Fibroblast of lung (primary cell): ENCODE results near the gene NR3C1. TPM values are rescaled to one million over a fixed set of nuclear protein-coding genes. Genes with fewer than 3 reads are reported as not detected.

Experiments
- DNase-seq, 2 donors: peaks; one replicate each; pipeline versions ENCODE4 v3.0.0 to v3.0.0-alpha.2; 2010; ENCODE audit warnings: low read depth in 2 of 2
- H2AFZ ChIP-seq: 2 replicates; pipeline ENCODE4 v1.5.1; 2012; ENCODE audit warnings: low read length, control low read depth, inconsistent platforms
- H3K27ac ChIP-seq: 2 replicates; pipeline ENCODE4 v1.5.1; 2011; ENCODE audit warnings: low read length, control low read depth; ENCODE audit not compliant: insufficient read depth
- H3K27me3 ChIP-seq: 2 replicates; pipeline ENCODE4 v1.5.1; 2011; ENCODE audit warnings: mild to moderate bottlenecking, low read length; ENCODE audit not compliant: control insufficient read depth, insufficient read depth
- H3K36me3 ChIP-seq: 2 replicates; pipeline ENCODE4 v1.5.1; 2011; ENCODE audit warnings: low read length; ENCODE audit not compliant: control insufficient read depth, insufficient read depth
- H3K4me1 ChIP-seq: 2 replicates; pipeline ENCODE4 v1.5.1; 2011; ENCODE audit warnings: low read length; ENCODE audit not compliant: control insufficient read depth, insufficient read depth; ENCODE audit errors: extremely low read depth
- H3K4me2 ChIP-seq: 2 replicates; pipeline ENCODE4 v1.5.1; 2011; ENCODE audit warnings: low read length, control low read depth; ENCODE audit not compliant: insufficient read depth; ENCODE audit errors: extremely low read depth
- H3K4me3 ChIP-seq, 4 experiments: fragments of 200-600 bp in 1 of 4; sonication (generic) in 1 of 4; replicated peaks in 1 of 4; 2 replicates each; pipeline ENCODE4 v1.5.1; 2011 to 2016; ENCODE audit warnings: low read length in 4 of 4, low read depth in 3 of 4, mild to moderate bottlenecking in 3 of 4, control low read depth in 2 of 4, inconsistent platforms in 1 of 4, mixed read lengths in 1 of 4; ENCODE audit not compliant: insufficient read depth in 1 of 4; ENCODE audit errors: control extremely low read depth in 1 of 4
- H3K79me2 ChIP-seq: 2 replicates; pipeline ENCODE4 v1.5.1; 2012; ENCODE audit warnings: mild to moderate bottlenecking, low read length, inconsistent platforms; ENCODE audit not compliant: control insufficient read depth, insufficient read depth
- H3K9ac ChIP-seq: 2 replicates; pipeline ENCODE4 v1.5.1; 2011; ENCODE audit warnings: mild to moderate bottlenecking, low read length, control low read depth; ENCODE audit not compliant: insufficient read depth
- H3K9me3 ChIP-seq: 2 replicates; pipeline ENCODE4 v1.5.1; 2012; ENCODE audit warnings: low read depth, low read length; ENCODE audit not compliant: control insufficient read depth, insufficient read depth
- H4K20me1 ChIP-seq: 2 replicates; pipeline ENCODE4 v1.5.1; 2011; ENCODE audit warnings: low read length; ENCODE audit not compliant: control insufficient read depth, insufficient read depth; ENCODE audit errors: extremely low read depth
- CTCF ChIP-seq, 2 donors: IDR thresholded peaks in 1 of 2; conservative IDR thresholded peaks in 1 of 2; 1 replicate in 1 of 2; 2 replicates in 1 of 2; pipeline ENCODE4 v1.5.1; 2011 to 2012; ENCODE audit warnings: low read length in 2 of 2, control low read depth in 1 of 2, inconsistent platforms in 1 of 2, low read depth in 1 of 2, mild to moderate bottlenecking in 1 of 2
- EZH2 ChIP-seq: IDR thresholded peaks from 2 replicates; pipeline ENCODE4 v1.5.1; 2012; ENCODE audit warnings: low read length, control low read depth, mild to moderate bottlenecking; ENCODE audit errors: missing control alignments
- polyA plus RNA-seq, 2 donors: library from polyadenylated mRNA; depleted of rRNA in 1 of 2; stranded (reverse) in 1 of 2; unstranded in 1 of 2; fragments of >200 nt; gene quantifications; 2 replicates each; pipeline ENCODE4 v1.2.1, GENCODE V29; 2011 to 2012; ENCODE audit warnings: missing spikeins in 1 of 2
- total RNA-seq: library from RNA; depleted of rRNA; stranded (reverse); fragments of >200 nt; gene quantifications from 2 replicates; pipeline ENCODE4 v1.2.1, GENCODE V29; 2014

The NR3C1 gene
- total and polyA plus RNA-seq, 2 donors (not counting 1 experiment from before 2014, with no cell fraction given): 85.3 to 126 TPM

GRCh38 chr5:143399616-143400540 is 3.6 kb downstream of the NR3C1 start:
- Histone ChIP-seq H3K9me3 (no peaks in the 10 kb centered on the region), H3K36me3 (no peaks in the 10 kb centered on the region), H3K4me2 (peak overlapping the region; percentile 85), H3K27ac (peak overlapping the region; percentile 90), H4K20me1 (no peaks in the 10 kb centered on the region), H3K27me3 (no peaks in the 10 kb centered on the region), H3K79me2 (peaks cover 86% of the 10 kb centered on the region), H2AFZ (no peak overlapping the region), H3K4me3 (peak overlapping the region; percentile 82 to 100 (median 91)), H3K9ac (peak overlapping the region; percentile 37), H3K4me1 (peaks cover 2% of the 10 kb centered on the region)
- TF ChIP-seq EZH2: no peak
- TF ChIP-seq CTCF (conservative IDR thresholded peaks at IDR 0.05 in 1 of 2, IDR thresholded peaks at IDR 0.05 in 1 of 2; ENCODE audit: low read depth in 1 of 2, low read length in 2 of 2): no peak
- DNase-seq: peak in 1 of 2 donors; percentile 12

- Histone ChIP-seq H3K9me3 (no peaks in the 10 kb centered on the region), H3K4me1 (peaks cover 2% of the 10 kb centered on the region), H3K36me3 (no peaks in the 10 kb centered on the region), H3K27me3 (no peaks in the 10 kb centered on the region), H3K79me2 (peaks cover 99% of the 10 kb centered on the region), H3K9ac (peak overlapping the region; percentile 4), H3K27ac (peak overlapping the region; percentile 90), H4K20me1 (no peaks in the 10 kb centered on the region), H2AFZ (no peak overlapping the region), H3K4me3 (peak overlapping the region; percentile 82 to 100 (median 91)), H3K4me2 (peak overlapping the region; percentile 85)
- peak in 1 of 2 donors; percentile 40 for DNase-seq
- TF ChIP-seq CTCF (conservative IDR thresholded peaks at IDR 0.05 in 1 of 2, IDR thresholded peaks at IDR 0.05 in 1 of 2; ENCODE audit: low read depth in 1 of 2, low read length in 2 of 2): no peak
- TF ChIP-seq EZH2: no peak
Measured at GRCh38 chr5:143398451-143399237, 4.8 kb downstream of the NR3C1 start.

GRCh38 chr5:143398053-143398355 is 5.5 kb downstream of the NR3C1 start:
- Histone ChIP-seq H2AFZ (no peak overlapping the region), H3K27me3 (no peaks in the 10 kb centered on the region), H3K79me2 (peaks cover 100% of the 10 kb centered on the region), H3K4me1 (peaks cover 4% of the 10 kb centered on the region), H3K9ac (no peak overlapping the region), H3K4me2 (peak overlapping the region; percentile 85), H4K20me1 (no peaks in the 10 kb centered on the region), H3K9me3 (no peaks in the 10 kb centered on the region), H3K36me3 (no peaks in the 10 kb centered on the region), H3K27ac (peak overlapping the region; percentile 90), H3K4me3 (peak overlapping the region; percentile 82 to 100 (median 91))
- TF ChIP-seq CTCF (conservative IDR thresholded peaks at IDR 0.05 in 1 of 2, IDR thresholded peaks at IDR 0.05 in 1 of 2; ENCODE audit: low read depth in 1 of 2, low read length in 2 of 2) (no peak), EZH2 (no peak)
- DNase-seq: peak in 1 of 2 donors; percentile 17
